Esophagus muscularis mucosa (tissue), 4 donors: Measurements from ENCODE around the gene EVA1B.

Source experiments
- EP300 ChIP-seq: sonication (generic); formaldehyde crosslinking; IDR thresholded peaks from one replicate; pipeline ENCODE4 v1.6.1; 2017; ENCODE audit warnings: antibody characterized with exemption
- POLR2A ChIP-seq: fragments of 450-650 bp; IDR thresholded peaks from one replicate; pipeline ENCODE4 v1.6.1; 2017; ENCODE audit warnings: antibody characterized with exemption, moderate library complexity, mild to moderate bottlenecking, low read depth
- POLR2AphosphoS5 ChIP-seq, 2 donors: sonication (generic); formaldehyde crosslinking; IDR thresholded peaks; one replicate each; pipeline ENCODE4 v1.6.1; 2017; ENCODE audit warnings: antibody characterized with exemption in 2 of 2
- TF ChIP-seq, protein P1 (sequence below), 3 experiments: fragments of 200-600 bp in 2 of 3; fragments of 450-650 bp in 1 of 3; sonication (generic) in 2 of 3; IDR thresholded peaks; one replicate each; pipeline ENCODE4 v1.5.1; 2017 to 2019; ENCODE audit warnings: antibody characterized with exemption in 3 of 3, mild to moderate bottlenecking in 2 of 3, moderate library complexity in 1 of 3

GRCh38 chr1:36279789-36280296 is 43.6 kb downstream of the EVA1B start:
- TF ChIP-seq EP300 (no peak), POLR2AphosphoS5 (IDR thresholded peaks at IDR 0.05) (no peak), POLR2A (no peak)
- TF ChIP-seq, protein P1, sequence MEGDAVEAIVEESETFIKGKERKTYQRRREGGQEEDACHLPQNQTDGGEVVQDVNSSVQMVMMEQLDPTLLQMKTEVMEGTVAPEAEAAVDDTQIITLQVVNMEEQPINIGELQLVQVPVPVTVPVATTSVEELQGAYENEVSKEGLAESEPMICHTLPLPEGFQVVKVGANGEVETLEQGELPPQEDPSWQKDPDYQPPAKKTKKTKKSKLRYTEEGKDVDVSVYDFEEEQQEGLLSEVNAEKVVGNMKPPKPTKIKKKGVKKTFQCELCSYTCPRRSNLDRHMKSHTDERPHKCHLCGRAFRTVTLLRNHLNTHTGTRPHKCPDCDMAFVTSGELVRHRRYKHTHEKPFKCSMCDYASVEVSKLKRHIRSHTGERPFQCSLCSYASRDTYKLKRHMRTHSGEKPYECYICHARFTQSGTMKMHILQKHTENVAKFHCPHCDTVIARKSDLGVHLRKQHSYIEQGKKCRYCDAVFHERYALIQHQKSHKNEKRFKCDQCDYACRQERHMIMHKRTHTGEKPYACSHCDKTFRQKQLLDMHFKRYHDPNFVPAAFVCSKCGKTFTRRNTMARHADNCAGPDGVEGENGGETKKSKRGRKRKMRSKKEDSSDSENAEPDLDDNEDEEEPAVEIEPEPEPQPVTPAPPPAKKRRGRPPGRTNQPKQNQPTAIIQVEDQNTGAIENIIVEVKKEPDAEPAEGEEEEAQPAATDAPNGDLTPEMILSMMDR (IDR thresholded peaks at IDR 0.05): no peak
